BLaER1 treated with 17β-estradiol and CSF1 and Interleukin-3, amounts not matched to agents 10 nM and 100 nM (cell line): ENCODE data around the gene CSF1R.
A peak's percentile ranks its signal among the peaks of the same experiment; 100 is the strongest.

ENCODE experiments used
- H3K27ac ChIP-seq, 11 experiments: shearing (Covaris generic); formaldehyde crosslinking; 2 replicates each; pipeline ENCODE4 v1.8.1; 2022
- H3K27me3 ChIP-seq, 11 experiments: shearing (Covaris generic); formaldehyde crosslinking; 2 replicates each; pipeline ENCODE4 v1.8.1; 2022
- H3K36me3 ChIP-seq, 11 experiments: shearing (Covaris generic); formaldehyde crosslinking; 2 replicates each; pipeline ENCODE4 v1.8.1; 2022
- H3K4me1 ChIP-seq, 10 experiments: shearing (Covaris generic); formaldehyde crosslinking; 2 replicates each; pipeline ENCODE4 v1.8.1; 2022
- H3K4me2 ChIP-seq, 11 experiments: shearing (Covaris generic); formaldehyde crosslinking; 2 replicates each; pipeline ENCODE4 v1.8.1; 2022
- H3K4me3 ChIP-seq, 10 experiments: shearing (Covaris generic); formaldehyde crosslinking; 2 replicates each; pipeline ENCODE4 v1.8.1; 2022
- H3K9ac ChIP-seq, 11 experiments: shearing (Covaris generic); formaldehyde crosslinking; 2 replicates each; pipeline ENCODE4 v1.8.1; 2022
- H3K9me3 ChIP-seq, 11 experiments: shearing (Covaris generic); formaldehyde crosslinking; replicated peaks in 1 of 11; 2 replicates each; pipeline ENCODE4 v1.8.1; 2022
- H4K20me1 ChIP-seq, 11 experiments: shearing (Covaris generic); formaldehyde crosslinking; 2 replicates each; pipeline ENCODE4 v1.8.1; 2022
- Cebpa-rat ChIP-seq, 11 experiments: shearing (Covaris generic); IDR thresholded peaks; 2 replicates each; pipeline ENCODE4 v1.8.1; 2022

The CSF1R gene

DNA sequence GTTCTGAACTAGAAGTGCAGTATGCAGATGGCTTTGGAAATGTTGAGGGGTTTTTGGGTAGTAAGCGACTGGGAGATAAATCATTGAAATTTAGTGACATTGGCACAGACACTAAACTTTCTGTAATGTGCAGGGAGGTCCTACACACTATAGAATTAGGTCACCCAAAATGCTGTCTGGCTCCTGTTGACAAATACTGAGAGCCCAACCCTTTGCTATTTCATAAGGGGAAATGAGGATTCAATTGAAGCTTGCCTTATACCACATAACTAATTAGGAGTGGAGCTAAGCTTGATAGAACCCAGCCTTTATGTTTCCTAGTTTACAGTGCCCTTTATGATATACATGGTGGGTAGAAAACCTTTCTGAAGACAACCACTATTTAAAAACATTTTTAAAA lies 63.2 kb downstream of the CSF1R start:
- peak overlapping the region in 9 of 11 experiments; percentile 0 to 79 (median 57); a peak in 11 of 22 replicates for H3K4me2 ChIP-seq
- TF ChIP-seq Cebpa-rat (IDR thresholded peaks at IDR 0.05): no peak
- peaks cover 95 to 100% (median 100%) of the 10 kb centered on the region in 11 experiments for H3K36me3 ChIP-seq
- H3K9me3 ChIP-seq: no peaks in the 10 kb centered on the region
- H3K9ac ChIP-seq: peak overlapping the region in 3 of 11 experiments; percentile 38 to 47 (median 40); a peak in 2 of 22 replicates
- H4K20me1 ChIP-seq: peaks cover 0 to 68% (median 12%) of the 10 kb centered on the region in 11 experiments; a peak in 14 of 22 replicates
- peak overlapping the region in 6 of 11 experiments; percentile 22 to 69 (median 58); a peak in 8 of 22 replicates for H3K27ac ChIP-seq
- no peak overlapping the region for H3K4me3 ChIP-seq
- H3K27me3 ChIP-seq: no peaks in the 10 kb centered on the region
- H3K4me1 ChIP-seq: peaks cover 29 to 54% (median 44%) of the 10 kb centered on the region in 10 experiments

DNA sequence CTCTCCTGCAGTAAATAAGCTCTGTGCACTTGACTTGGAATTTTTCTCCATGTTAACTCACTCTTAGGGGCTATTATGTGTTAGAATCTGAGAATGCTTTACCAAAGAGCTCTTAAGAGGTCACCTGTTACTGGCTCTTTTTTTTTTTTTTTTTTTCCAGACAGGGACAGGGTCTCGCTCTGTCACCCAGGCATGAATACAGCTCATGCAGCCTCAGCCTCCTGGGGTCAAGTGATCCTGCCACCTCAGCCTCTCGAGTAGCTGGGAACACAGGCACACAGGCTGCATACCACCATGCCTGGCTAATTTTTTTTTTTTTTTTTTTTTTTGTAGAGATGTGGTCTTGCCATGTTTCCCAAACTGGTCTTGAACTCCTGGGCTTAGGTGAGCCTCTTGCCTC lies 63.7 kb downstream of the CSF1R start:
- TF ChIP-seq Cebpa-rat (IDR thresholded peaks at IDR 0.05): no peak
- Histone ChIP-seq H3K27me3 (no peaks in the 10 kb centered on the region), H4K20me1 (peaks cover 0 to 73% (median 12%) of the 10 kb centered on the region in 11 experiments; a peak in 14 of 22 replicates), H3K4me2 (peak overlapping the region in 10 of 11 experiments; percentile 0 to 79 (median 53); a peak in 16 of 22 replicates), H3K4me1 (peaks cover 29 to 54% (median 44%) of the 10 kb centered on the region in 10 experiments), H3K9me3 (no peaks in the 10 kb centered on the region), H3K27ac (peak overlapping the region in 8 of 11 experiments; percentile 2 to 69 (median 52); a peak in 14 of 22 replicates), H3K9ac (peak overlapping the region in 5 of 11 experiments; percentile 11 to 47 (median 40); a peak in 8 of 22 replicates), H3K4me3 (no peak overlapping the region), H3K36me3 (peaks cover 95 to 100% (median 100%) of the 10 kb centered on the region in 11 experiments)

DNA sequence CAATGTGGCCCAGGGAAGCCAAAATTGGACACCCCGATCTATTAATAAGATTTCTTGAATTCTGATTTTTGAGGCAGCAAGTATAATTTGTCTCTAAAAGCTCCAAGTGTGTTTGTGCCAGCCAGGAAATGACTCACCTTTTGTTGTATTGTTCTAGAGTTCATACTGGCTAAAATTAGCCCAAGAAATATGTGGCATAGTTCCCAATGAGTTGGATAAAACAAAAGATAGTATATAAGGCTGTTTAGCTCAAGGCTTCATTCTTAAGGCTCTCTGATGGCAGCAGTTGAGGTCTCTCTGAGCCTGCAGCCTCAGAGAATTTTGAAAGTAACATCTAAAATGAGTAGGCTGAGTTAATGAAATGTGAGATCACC lies 64.2 kb downstream of the CSF1R start:
- Histone ChIP-seq H3K27ac (peak overlapping the region in 9 of 11 experiments; percentile 1 to 69 (median 48); a peak in 15 of 22 replicates), H3K27me3 (no peaks in the 10 kb centered on the region), H3K4me1 (peaks cover 29 to 60% (median 44%) of the 10 kb centered on the region in 10 experiments), H3K4me2 (peak overlapping the region; percentile 21 to 79 (median 49); a peak in 19 of 22 replicates), H4K20me1 (peaks cover 0 to 78% (median 12%) of the 10 kb centered on the region in 11 experiments; a peak in 14 of 22 replicates), H3K36me3 (peaks cover 95 to 100% (median 100%) of the 10 kb centered on the region in 11 experiments), H3K9ac (peak overlapping the region in 9 of 11 experiments; percentile 6 to 47 (median 15); a peak in 16 of 22 replicates), H3K9me3 (no peaks in the 10 kb centered on the region), H3K4me3 (0 out of 20 replicates have a peak overlapping the region, but pooled peaks of 1 of the 10 experiments have one; percentile 1)
- TF ChIP-seq Cebpa-rat (IDR thresholded peaks at IDR 0.05): no peak

DNA sequence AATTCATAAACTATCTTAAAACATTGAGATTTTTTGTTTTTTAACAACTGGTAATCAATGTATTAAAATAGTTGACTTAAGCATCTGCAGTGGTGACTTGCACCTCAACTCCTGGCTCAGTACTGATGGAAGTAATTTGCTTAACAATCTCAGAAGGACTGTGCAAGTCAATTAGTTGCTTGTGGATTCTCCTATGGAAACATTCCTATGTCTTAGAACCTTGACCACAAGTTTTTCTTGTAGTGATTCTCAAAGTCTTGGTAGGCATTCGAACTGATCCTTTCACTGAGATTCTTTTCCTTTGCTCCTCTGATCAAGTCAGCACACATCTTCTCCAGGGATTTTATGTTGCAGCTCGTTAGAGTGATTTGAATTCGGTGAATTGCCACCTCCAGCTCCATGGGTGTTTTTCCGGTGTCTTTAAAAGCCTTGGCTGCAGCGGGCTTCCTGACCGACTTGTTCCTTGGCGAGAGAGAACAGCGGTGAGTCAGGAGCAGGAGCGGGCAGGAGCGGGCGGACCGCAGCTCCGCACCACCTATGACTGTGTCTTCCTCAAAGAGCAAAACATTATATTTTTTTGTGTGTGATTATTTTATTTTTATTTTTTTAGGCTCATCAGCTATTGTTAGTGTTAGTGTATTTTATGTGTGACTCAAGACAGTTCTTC lies 64.7 kb downstream of the CSF1R start:
- peaks cover 0 to 3% (median 0%) of the 10 kb centered on the region in 11 experiments; a peak in 4 of 22 replicates for H3K9me3 ChIP-seq
- no peaks in the 10 kb centered on the region for H3K27me3 ChIP-seq
- H3K9ac ChIP-seq: peak overlapping the region in 8 of 11 experiments; percentile 6 to 47 (median 26); a peak in 13 of 22 replicates
- peaks cover 29 to 61% (median 44%) of the 10 kb centered on the region in 10 experiments for H3K4me1 ChIP-seq
- no peak for TF ChIP-seq Cebpa-rat (IDR thresholded peaks at IDR 0.05)
- H4K20me1 ChIP-seq: peaks cover 0 to 82% (median 12%) of the 10 kb centered on the region in 11 experiments; a peak in 14 of 22 replicates
- H3K27ac ChIP-seq: peak overlapping the region in 9 of 11 experiments; percentile 1 to 69 (median 48); a peak in 14 of 22 replicates
- H3K4me3 ChIP-seq: 0 out of 20 replicates have a peak overlapping the region, but pooled peaks of 1 of the 10 experiments have one; percentile 1
- H3K4me2 ChIP-seq: peak overlapping the region; percentile 21 to 79 (median 49); a peak in 20 of 22 replicates
- peaks cover 95 to 100% (median 100%) of the 10 kb centered on the region in 11 experiments for H3K36me3 ChIP-seq

DNA sequence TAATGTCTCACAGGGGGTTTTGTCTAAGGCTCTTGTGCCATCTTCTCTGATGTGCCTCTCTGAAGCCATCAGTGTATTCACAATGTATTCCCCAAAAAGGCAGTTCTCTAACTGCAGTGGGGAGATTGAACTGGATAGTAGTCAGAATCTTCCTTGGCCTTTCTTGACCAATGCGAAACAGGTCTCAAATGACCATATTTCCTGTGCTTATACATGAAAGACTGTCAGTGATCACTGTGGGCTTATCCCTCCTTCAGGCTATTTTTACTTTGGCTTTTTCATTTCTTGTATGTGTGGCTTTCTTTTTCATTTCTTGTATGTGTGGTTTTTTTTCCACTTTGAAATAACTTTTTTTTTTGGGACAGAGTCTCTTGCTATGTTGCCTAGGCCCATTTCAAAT lies 66.1 kb downstream of the CSF1R start:
- H3K4me3 ChIP-seq: no peak overlapping the region
- peak overlapping the region in 2 of 11 experiments; percentile 57 to 79; a peak in 1 of 22 replicates for H3K4me2 ChIP-seq
- H4K20me1 ChIP-seq: peaks cover 0 to 83% (median 11%) of the 10 kb centered on the region in 11 experiments; a peak in 14 of 22 replicates
- no peaks in the 10 kb centered on the region for H3K27me3 ChIP-seq
- H3K27ac ChIP-seq: no peak overlapping the region
- no peak overlapping the region for H3K9ac ChIP-seq
- no peak for TF ChIP-seq Cebpa-rat (IDR thresholded peaks at IDR 0.05)
- peaks cover 29 to 61% (median 44%) of the 10 kb centered on the region in 10 experiments for H3K4me1 ChIP-seq
- H3K9me3 ChIP-seq: peaks cover 11 to 16% (median 13%) of the 10 kb centered on the region in 11 experiments
- peaks cover 95 to 100% (median 100%) of the 10 kb centered on the region in 11 experiments for H3K36me3 ChIP-seq

DNA sequence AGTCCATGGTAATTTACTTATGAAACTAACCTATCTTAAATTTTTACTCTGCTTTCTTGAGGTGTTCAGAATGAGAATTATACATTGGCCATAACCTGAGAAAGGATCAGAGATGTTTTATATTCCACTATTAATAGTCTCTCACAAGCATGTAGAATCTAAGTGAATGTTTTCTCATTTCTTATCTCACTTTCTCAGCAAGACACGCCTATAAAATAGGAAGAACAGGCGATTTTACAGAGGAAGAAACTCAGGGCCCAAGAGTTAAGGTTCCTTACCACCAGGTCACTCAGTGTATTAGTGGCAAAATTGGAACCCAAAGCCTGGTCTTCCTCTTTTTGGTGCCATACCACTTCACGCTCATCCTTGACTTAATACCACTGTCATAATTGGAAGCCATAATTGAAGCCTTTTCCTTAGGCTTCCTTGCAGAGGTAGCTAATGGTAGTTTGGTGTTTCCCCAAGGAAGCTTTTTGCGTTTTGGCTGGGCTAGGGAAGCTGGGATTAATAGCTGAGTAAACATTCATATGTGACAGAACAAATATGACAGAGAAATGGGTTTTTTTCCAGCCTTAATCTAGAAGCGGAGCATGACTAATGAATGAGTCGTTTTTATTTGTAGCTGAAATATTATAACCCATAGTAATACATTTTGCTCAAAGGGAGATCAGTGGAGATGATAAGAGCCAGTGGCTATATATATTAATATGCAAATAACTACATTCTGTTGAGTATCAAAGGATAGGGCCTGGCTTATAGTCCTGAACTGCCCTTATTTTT lies 68.9 kb downstream of the CSF1R start:
- peaks cover 0 to 70% (median 5%) of the 10 kb centered on the region in 11 experiments; a peak in 12 of 22 replicates for H4K20me1 ChIP-seq
- H3K9ac ChIP-seq: no peak overlapping the region
- H3K4me2 ChIP-seq: no peak overlapping the region
- H3K4me1 ChIP-seq: peaks cover 9 to 33% (median 18%) of the 10 kb centered on the region in 10 experiments
- no peak overlapping the region for H3K27ac ChIP-seq
- H3K36me3 ChIP-seq: peaks cover 96 to 100% (median 100%) of the 10 kb centered on the region in 11 experiments
- no peak overlapping the region for H3K4me3 ChIP-seq
- H3K9me3 ChIP-seq: peaks cover 28 to 37% (median 31%) of the 10 kb centered on the region in 11 experiments
- no peak for TF ChIP-seq Cebpa-rat (IDR thresholded peaks at IDR 0.05)
- no peaks in the 10 kb centered on the region for H3K27me3 ChIP-seq

DNA sequence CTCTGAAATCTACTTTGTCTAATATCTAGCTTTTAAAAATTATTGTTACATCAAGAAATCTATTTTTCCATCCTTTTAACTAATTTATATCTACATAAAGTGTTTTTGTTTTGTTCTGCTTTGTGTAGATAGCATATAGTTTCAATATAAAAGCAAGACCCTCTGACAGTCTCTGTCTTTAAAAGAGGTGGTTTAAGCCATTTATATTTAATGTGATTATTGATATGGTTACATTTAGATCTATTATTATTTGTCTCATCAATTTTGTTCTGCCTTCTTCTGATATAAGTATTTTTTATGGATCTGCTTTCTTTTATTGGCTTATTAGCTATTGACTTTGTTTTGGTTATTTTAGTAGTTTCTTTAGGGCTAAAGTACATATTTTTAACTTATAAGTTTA lies 69.8 kb downstream of the CSF1R start:
- H3K4me3 ChIP-seq: no peak overlapping the region
- peaks cover under 1 to 24% (median 9%) of the 10 kb centered on the region in 10 experiments; a peak in 17 of 20 replicates for H3K4me1 ChIP-seq
- TF ChIP-seq Cebpa-rat (IDR thresholded peaks at IDR 0.05): no peak
- H3K36me3 ChIP-seq: peaks cover 98 to 100% (median 100%) of the 10 kb centered on the region in 11 experiments
- H3K9ac ChIP-seq: no peak overlapping the region
- peaks cover 28 to 37% (median 31%) of the 10 kb centered on the region in 11 experiments for H3K9me3 ChIP-seq
- H3K27ac ChIP-seq: no peak overlapping the region
- H3K4me2 ChIP-seq: no peak overlapping the region
- H3K27me3 ChIP-seq: no peaks in the 10 kb centered on the region
- peaks cover under 1 to 71% (median 9%) of the 10 kb centered on the region in 11 experiments; a peak in 12 of 22 replicates for H4K20me1 ChIP-seq

DNA sequence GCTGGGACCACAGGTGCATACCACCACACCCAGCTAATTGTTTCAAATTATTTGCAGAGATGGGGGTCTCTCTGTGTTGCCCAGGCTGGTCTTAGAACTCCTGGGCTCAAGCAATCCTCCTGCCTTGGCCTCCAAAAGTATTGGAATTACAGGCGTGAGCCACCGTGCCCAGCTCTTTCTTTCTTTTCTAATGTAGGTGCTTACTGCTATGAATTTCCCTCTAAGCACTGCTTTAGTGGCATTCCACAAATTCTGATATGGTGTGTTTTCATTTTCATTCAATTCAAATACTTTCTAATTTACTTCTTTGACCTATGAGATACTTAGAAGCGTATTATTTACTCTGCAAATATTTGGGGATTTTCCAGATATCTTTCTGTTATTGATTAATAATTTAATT lies 70.9 kb downstream of the CSF1R start:
- Histone ChIP-seq H3K9me3 (peaks cover 28 to 37% (median 31%) of the 10 kb centered on the region in 11 experiments), H3K27me3 (no peaks in the 10 kb centered on the region), H3K36me3 (peaks cover 98 to 100% (median 100%) of the 10 kb centered on the region in 11 experiments), H4K20me1 (peaks cover 4 to 70% (median 19%) of the 10 kb centered on the region in 11 experiments; a peak in 17 of 22 replicates), H3K4me2 (no peak overlapping the region), H3K9ac (no peak overlapping the region), H3K4me3 (peak overlapping the region in 3 of 10 experiments; percentile 6 to 38 (median 38); a peak in 4 of 20 replicates), H3K4me1 (peaks cover 0 to 13% (median 0%) of the 10 kb centered on the region in 10 experiments; a peak in 6 of 20 replicates), H3K27ac (no peak overlapping the region)
- TF ChIP-seq Cebpa-rat (IDR thresholded peaks at IDR 0.05): no peak
